OCI-M1 (cell line): ENCODE measurements around the gene RGPD4.

Source experiments
- DNase-seq: peaks from one replicate; lab custom pipeline; 2025; lab: John Stamatoyannopoulos, UW

RGPD4 gene

DNA sequence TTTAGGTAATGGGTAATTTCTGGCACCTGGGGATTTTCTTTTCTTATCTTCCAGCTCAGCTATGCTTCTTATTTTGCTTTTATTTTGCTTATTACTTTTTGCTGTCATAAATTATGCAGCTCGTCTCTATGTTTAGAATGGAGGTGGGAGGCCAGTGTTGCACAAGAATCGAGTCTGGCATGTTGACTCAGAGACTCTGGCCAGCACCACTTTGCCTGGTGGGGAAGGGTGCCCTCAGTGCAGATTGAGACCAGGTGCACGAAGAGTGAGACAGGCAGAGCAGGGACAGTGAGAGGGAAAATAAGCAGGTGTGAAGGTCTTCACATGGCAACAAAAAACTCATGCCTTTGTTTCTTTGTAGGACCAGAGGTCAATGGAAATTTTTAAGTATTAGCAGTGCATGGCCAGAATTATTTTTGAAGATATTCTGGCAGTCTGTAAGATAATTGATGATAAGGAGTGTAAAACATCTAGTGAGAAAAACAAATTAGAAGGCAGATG lies 100.4 kb downstream of the RGPD4 start:
- no peak for DNase-seq

DNA sequence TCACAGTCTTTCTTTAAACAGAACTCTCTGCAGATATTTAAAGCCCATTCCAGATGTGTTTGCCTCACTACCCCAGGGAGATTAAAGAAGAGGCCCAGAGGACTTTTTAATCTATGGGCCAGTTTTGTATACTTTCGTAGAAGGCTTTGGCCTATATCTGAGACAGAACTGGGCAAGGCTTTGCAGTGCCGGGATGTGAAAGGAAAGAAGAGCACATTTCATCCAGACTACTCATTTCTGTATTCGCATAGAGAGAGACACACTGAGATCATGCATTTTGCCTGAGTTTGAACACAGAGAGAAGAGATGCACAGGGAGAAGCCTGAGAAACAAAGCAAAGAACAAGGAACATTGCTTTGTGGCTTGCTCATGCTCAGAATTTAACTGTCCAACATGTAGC lies 104.7 kb downstream of the RGPD4 start:
- no peak for DNase-seq

DNA sequence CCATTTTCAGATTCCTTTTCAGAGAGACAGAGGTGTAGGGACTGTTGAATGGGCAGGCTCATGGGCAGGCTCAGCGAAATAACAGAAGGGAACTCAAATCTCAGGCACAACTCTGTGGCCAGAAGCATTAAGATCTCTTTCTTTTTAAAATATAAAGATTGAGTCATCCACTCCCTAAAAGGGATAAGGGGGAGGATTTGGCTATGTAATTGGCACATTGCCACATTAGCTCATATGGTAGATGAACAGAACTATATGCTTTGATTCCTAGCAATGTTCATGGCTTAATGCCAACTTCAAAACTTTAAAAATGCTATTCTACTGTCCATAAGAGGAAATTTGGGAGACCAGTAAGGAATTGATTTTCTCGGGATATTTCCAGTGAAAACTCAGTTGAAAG lies 105.8 kb downstream of the RGPD4 start:
- DNase-seq, result peak; percentile 2

DNA sequence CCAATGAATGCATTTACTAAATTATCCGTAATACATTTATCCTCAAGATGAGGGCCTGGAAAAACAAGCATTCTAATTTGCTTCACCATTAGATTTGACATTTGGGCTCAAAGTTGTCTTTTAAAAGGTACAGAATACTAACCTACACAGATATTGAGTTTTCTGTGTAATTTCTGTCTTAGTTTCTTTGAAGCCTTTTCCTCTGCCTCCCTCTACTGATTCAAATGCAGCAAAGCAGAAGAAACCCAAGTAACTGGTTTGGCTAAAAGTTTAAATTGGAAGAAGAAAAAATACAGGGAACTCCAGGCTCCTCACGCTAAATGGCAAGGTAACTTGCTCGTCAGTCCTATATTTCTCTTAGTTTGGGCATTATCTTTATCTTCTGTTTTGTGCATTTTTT lies 106.3 kb downstream of the RGPD4 start:
- peak; percentile 43 for DNase-seq

DNA sequence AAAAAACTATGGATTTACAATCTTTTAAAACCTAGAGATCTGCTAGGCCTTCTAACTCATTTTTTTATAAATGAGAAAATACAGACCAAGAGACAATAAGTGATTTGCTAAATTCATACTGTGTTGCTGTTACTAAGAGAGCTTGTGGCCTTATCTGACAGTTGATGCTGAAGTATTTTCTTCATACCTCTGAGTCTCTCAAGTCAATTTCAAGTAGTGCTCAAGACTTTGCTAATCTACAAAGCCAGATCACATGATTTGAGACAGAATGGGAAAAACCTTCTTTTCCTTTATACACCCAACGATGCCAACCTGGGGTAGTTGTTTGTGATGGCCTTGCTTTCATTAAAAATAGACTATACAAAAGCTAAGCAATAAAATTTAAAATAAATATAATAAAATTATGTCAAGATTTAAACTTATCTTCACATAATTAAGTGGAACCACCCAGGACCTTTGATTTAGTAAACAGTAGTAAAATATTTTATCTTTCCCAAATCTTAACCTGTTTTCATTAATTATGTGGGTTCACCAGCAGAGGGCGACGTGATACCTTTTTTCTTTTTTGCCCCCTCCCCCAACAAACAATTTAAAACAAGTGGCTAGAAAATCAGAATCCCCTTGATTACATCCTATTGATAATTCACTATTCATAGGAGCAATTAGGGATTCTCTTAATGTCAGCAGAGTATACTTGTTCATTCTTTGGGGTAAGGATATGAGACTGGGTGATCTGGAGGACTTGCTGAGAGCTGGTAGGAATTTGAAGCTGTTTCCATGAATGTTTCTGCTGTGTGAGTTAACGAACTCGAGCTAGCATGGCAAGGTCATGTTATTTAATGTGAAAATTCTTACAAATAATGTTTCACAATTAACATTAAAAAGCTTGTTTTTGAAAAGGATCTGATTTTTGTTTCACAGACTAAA lies 110.0 kb downstream of the RGPD4 start:
- DNase-seq, result peak; percentile 26
